ENCODE results near the gene YWHAE. TPM values are rescaled to one million over a fixed set of nuclear protein-coding genes. Genes with fewer than 3 reads are reported as not detected.
A peak's percentile ranks its signal among the peaks of the same experiment; 100 is the strongest.

Gene YWHAE
- total and polyA plus RNA-seq, 2 experiments from 2014 or later = 658 to 2,297 TPM

DNA sequence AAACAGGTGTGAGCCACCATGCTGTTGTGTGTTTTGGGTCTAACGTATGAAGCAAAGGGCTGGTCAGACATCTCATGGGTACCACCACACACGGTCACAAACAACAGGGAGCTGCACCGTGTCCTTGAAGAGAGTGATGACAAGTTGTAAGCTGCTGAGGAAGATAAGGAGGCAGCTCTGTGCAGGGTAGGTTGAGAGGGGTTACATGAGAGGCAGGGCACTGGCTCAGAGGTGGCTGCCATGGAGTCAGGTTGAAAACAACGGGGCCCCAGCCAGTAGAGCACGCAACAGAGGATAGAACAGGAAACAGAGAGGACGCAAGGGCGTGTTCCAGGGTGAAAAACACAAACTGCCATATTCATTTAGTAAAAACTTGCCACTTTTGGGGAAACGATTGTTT lies 68.3 kb downstream of the YWHAE start:
- Histone ChIP-seq H3K27ac (no peak overlapping the region), H3K4me3 (no peak overlapping the region), H3K27me3 (peaks cover 21% of the 10 kb centered on the region), H3K4me1 (ENCODE audit: low read depth) (peaks cover 9% of the 10 kb centered on the region), H3K9me3 (ENCODE audit: low read depth) (no peaks in the 10 kb centered on the region), H3K36me3 (no peaks in the 10 kb centered on the region)
- DNase-seq (ENCODE audit: low read depth in 1 of 2, low spot score in 1 of 2) = peak in 1 of 2 donors; percentile 90
- TF ChIP-seq, protein P1, sequence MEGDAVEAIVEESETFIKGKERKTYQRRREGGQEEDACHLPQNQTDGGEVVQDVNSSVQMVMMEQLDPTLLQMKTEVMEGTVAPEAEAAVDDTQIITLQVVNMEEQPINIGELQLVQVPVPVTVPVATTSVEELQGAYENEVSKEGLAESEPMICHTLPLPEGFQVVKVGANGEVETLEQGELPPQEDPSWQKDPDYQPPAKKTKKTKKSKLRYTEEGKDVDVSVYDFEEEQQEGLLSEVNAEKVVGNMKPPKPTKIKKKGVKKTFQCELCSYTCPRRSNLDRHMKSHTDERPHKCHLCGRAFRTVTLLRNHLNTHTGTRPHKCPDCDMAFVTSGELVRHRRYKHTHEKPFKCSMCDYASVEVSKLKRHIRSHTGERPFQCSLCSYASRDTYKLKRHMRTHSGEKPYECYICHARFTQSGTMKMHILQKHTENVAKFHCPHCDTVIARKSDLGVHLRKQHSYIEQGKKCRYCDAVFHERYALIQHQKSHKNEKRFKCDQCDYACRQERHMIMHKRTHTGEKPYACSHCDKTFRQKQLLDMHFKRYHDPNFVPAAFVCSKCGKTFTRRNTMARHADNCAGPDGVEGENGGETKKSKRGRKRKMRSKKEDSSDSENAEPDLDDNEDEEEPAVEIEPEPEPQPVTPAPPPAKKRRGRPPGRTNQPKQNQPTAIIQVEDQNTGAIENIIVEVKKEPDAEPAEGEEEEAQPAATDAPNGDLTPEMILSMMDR (IDR thresholded peaks at IDR 0.05; ENCODE audit: low read depth, low read length) = no peak

DNA sequence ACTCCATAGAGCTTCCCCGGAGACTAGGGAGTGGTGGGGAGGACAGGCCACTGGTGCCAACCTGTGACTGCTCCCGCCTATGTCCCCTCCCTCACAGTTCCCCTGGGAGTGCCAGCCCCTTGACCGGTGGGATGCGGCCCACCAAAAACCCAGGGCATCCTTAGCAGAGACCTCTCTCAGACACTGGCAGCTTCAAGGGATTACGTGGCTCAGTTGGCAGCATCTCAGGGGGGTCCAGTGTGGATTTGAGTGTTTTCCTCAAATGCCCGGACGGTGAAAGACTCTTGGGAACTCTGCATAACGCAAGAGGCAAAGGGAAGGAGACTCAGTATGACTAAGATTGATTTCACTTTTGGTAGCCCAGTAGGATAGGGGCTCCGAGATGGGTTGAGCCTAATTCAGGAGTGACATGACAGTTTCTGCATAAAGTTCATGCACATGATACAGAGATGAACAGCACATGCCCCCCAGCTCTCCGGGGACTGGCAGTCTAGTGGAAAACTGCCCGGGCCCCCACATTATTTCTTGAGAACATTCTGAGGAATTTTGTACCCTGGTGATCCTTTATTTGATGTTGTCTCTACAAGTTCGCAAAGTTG lies 70.2 kb downstream of the YWHAE start:
- TF ChIP-seq, protein P1 (IDR thresholded peaks at IDR 0.05; ENCODE audit: low read depth, low read length) = no peak

DNA sequence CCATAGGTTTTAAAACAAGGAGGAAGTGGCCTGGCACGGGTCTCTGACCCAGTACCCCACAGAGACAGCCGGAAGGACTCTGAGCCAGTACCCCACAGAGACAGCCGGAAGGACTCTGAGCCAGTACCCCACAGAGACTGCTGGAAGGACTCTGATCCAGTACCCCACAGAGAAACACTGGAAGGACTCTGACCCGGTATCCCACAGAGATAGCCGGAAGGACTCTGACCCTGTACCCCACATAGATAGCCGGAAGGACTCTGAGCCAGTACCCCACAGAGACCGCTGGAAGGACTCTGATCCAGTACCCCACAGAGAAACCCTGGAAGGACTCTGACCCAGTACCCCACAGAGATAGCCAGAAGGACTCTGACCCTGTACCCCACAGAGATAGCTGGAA lies 71.6 kb downstream of the YWHAE start:
- H3K27me3 ChIP-seq = peaks cover 24% of the 10 kb centered on the region
- H3K4me3 ChIP-seq = no peak overlapping the region
- no peak overlapping the region for H3K27ac ChIP-seq
- peaks cover 9% of the 10 kb centered on the region for H3K4me1 ChIP-seq (ENCODE audit: low read depth)
- DNase-seq (ENCODE audit: low read depth in 1 of 2, low spot score in 1 of 2) = no peak
- no peaks in the 10 kb centered on the region for H3K9me3 ChIP-seq (ENCODE audit: low read depth)
- TF ChIP-seq, protein P1 (IDR thresholded peaks at IDR 0.05; ENCODE audit: low read depth, low read length) = no peak
- no peaks in the 10 kb centered on the region for H3K36me3 ChIP-seq

More for the DNA sequence above, 70.2 kb downstream of the YWHAE start:
- Histone ChIP-seq H3K9me3 (ENCODE audit: low read depth) (no peaks in the 10 kb centered on the region), H3K4me3 (no peak overlapping the region), H3K27ac (no peak overlapping the region), H3K36me3 (no peaks in the 10 kb centered on the region), H3K4me1 (ENCODE audit: low read depth) (peaks cover 9% of the 10 kb centered on the region), H3K27me3 (peaks cover 24% of the 10 kb centered on the region)
- no peak for DNase-seq (ENCODE audit: low read depth in 1 of 2, low spot score in 1 of 2)

DNA sequence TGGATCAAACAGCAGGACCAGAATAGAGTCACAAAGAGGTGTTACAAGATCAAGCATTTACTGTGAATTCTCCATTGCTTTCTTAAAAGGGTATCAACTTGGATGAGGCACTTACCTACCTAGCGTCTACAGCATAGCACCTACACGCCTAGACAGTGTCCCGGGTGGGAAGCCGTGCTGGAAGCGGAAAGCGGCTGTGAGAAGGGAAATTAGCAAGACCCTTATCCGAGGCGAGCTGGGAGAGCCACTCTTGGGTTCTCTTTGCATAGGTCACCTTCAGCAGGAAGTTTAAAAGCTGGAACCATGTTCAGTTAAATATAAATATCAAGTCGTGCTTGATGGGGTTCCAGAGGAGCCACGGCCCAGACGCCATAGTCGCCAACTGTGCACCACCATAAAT lies 74.3 kb downstream of the YWHAE start:
- Histone ChIP-seq H3K27me3 (peaks cover 24% of the 10 kb centered on the region), H3K4me1 (ENCODE audit: low read depth) (no peaks in the 10 kb centered on the region), H3K4me3 (no peak overlapping the region), H3K36me3 (no peaks in the 10 kb centered on the region), H3K9me3 (ENCODE audit: low read depth) (no peaks in the 10 kb centered on the region), H3K27ac (no peak overlapping the region)
- TF ChIP-seq, protein P1 (IDR thresholded peaks at IDR 0.05; ENCODE audit: low read depth, low read length) = no peak
- DNase-seq (ENCODE audit: low read depth in 1 of 2, low spot score in 1 of 2) = no peak

DNA sequence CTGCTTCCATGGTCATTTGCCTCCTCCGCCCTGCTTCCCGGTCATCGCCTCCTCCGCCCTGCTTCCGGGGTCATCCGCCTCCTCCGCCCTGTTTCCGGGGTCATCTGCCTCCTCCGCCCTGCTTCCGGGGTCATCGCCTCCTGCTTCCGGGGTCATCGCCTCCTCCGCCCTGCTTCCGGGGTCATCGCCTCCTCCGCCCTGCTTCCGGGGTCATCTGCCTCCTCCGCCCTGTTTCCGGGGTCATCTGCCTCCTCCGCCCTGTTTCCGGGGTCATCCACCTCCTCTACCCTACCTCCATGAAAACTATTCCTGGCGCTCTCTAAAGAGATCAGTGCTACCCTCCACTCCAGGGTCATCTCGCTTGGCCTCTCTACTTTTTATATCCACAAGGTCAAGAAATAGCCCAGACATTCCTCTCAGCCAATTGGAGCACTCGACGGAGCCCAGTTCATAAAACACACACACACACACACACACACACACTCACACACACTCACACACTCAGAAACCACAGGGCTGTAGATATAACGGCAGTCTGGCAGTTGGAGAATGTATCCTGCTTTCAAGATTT lies 75.7 kb downstream of the YWHAE start:
- H3K4me3 ChIP-seq = no peak overlapping the region
- H3K27me3 ChIP-seq = peaks cover 13% of the 10 kb centered on the region
- no peaks in the 10 kb centered on the region for H3K9me3 ChIP-seq (ENCODE audit: low read depth)
- H3K4me1 ChIP-seq (ENCODE audit: low read depth) = no peaks in the 10 kb centered on the region
- TF ChIP-seq, protein P1 (IDR thresholded peaks at IDR 0.05; ENCODE audit: low read depth, low read length) = no peak
- no peak overlapping the region for H3K27ac ChIP-seq
- no peaks in the 10 kb centered on the region for H3K36me3 ChIP-seq
- DNase-seq (ENCODE audit: low read depth in 1 of 2, low spot score in 1 of 2) = no peak

Measured in cardiac muscle cell (in vitro differentiated cells and primary cell).